Cardiac muscle cell (in vitro differentiated cells and primary cell): ENCODE results near the gene FUCA1. TPM values are rescaled to one million over a fixed set of nuclear protein-coding genes. Genes with fewer than 3 reads are reported as not detected.
A peak's percentile ranks its signal among the peaks of the same experiment; 100 is the strongest.

Source experiments
- DNase-seq, 2 donors: peaks; one replicate each; pipeline versions ENCODE4 v3.0.0 to v3.0.0-alpha.2; 2010 to 2017; ENCODE audit warnings: low read depth in 1 of 2, low spot score in 1 of 2
- H3K27ac ChIP-seq: fragments of 200-600 bp; sonication (generic); 2 replicates; pipeline ENCODE4 v1.5.1; 2016
- H3K27me3 ChIP-seq: fragments of 200-600 bp; sonication (generic); 2 replicates; pipeline ENCODE4 v1.6.0; 2016; ENCODE audit warnings: control low read depth
- H3K36me3 ChIP-seq: fragments of 200-600 bp; sonication (generic); 2 replicates; pipeline ENCODE4 v1.5.1; 2016; ENCODE audit warnings: control low read depth
- H3K4me1 ChIP-seq: fragments of 200-600 bp; sonication (generic); 2 replicates; pipeline ENCODE4 v1.8.1; 2017; ENCODE audit warnings: low read depth, mild to moderate bottlenecking, mixed run types
- H3K4me3 ChIP-seq: fragments of 200-600 bp; sonication (generic); 2 replicates; pipeline ENCODE4 v1.5.1; 2016; ENCODE audit warnings: mild to moderate bottlenecking
- H3K9me3 ChIP-seq: fragments of 200-600 bp; sonication (generic); 2 replicates; pipeline ENCODE4 v1.5.1; 2017; ENCODE audit warnings: low read depth, mild to moderate bottlenecking, control low read depth
- CTCF ChIP-seq: IDR thresholded peaks from 2 replicates; pipeline ENCODE4 v1.5.1; 2012; ENCODE audit warnings: low read depth, mild to moderate bottlenecking, low read length
- polyA plus RNA-seq: library from polyadenylated mRNA; unstranded; fragments of >200 nt; fragmentation: Nextera tagmentation; extraction: Ambion mirVana; gene quantifications from 2 replicates; pipeline ENCODE4 v1.2.1, GENCODE V29; 2016
- total RNA-seq: library from RNA; depleted of rRNA; stranded (reverse); fragments of >200 nt; gene quantifications from 2 replicates; pipeline ENCODE4 v1.2.3, GENCODE V29; 2016

Gene FUCA1
- total and polyA plus RNA-seq, 2 experiments from 2014 or later = 25.0 to 36.6 TPM

- H3K4me3 ChIP-seq = peak overlapping the region; percentile 96
- peak in 1 of 2 donors; percentile 12 for DNase-seq
- H3K36me3 ChIP-seq = no peaks in the 10 kb centered on the region
- H3K9me3 ChIP-seq = no peaks in the 10 kb centered on the region
- H3K27ac ChIP-seq = no peak overlapping the region
- H3K4me1 ChIP-seq = no peaks in the 10 kb centered on the region
- TF ChIP-seq CTCF = no peak
- no peaks in the 10 kb centered on the region for H3K27me3 ChIP-seq
Measured at GRCh38 chr1:23825762-23826522, 42.1 kb downstream of the FUCA1 start.

GRCh38 chr1:23825076-23825761 lies 42.9 kb downstream of the FUCA1 start, which contains the start of gene HMGCL:
HMGCL (minus strand) TSS chr1:23825429; CDS start chr1:23825415, 14 bp downstream.
- Histone ChIP-seq H3K36me3 (no peaks in the 10 kb centered on the region), H3K9me3 (no peaks in the 10 kb centered on the region), H3K27me3 (no peaks in the 10 kb centered on the region), H3K27ac (peak within 1 kb of the TSS; percentile 97), H3K4me3 (peak within 1 kb of the TSS; percentile 96), H3K4me1 (no peaks in the 10 kb centered on the region)
- TF ChIP-seq CTCF = no peak
- peak; percentile 93 to 95 for DNase-seq

- DNase-seq = peak; percentile 5 to 13
- H3K27me3 ChIP-seq = no peaks in the 10 kb centered on the region
- no peaks in the 10 kb centered on the region for H3K9me3 ChIP-seq
- H3K36me3 ChIP-seq = no peaks in the 10 kb centered on the region
- H3K27ac ChIP-seq = peak overlapping the region; percentile 97
- peak overlapping the region; percentile 96 for H3K4me3 ChIP-seq
- no peaks in the 10 kb centered on the region for H3K4me1 ChIP-seq
- no peak for TF ChIP-seq CTCF
Measured at GRCh38 chr1:23824711-23825075, 43.4 kb downstream of the FUCA1 start.

GRCh38 chr1:23823767-23824166 lies 44.3 kb downstream of the FUCA1 start:
- Histone ChIP-seq H3K27me3 (no peaks in the 10 kb centered on the region), H3K4me1 (no peaks in the 10 kb centered on the region), H3K27ac (no peak overlapping the region), H3K9me3 (no peaks in the 10 kb centered on the region), H3K4me3 (no peak overlapping the region), H3K36me3 (peaks cover 3% of the 10 kb centered on the region)
- DNase-seq = no peak
- no peak for TF ChIP-seq CTCF

GRCh38 chr1:23817633-23818032 lies 50.5 kb downstream of the FUCA1 start:
- Histone ChIP-seq H3K4me3 (no peak overlapping the region), H3K4me1 (no peaks in the 10 kb centered on the region), H3K9me3 (no peaks in the 10 kb centered on the region), H3K27ac (no peak overlapping the region), H3K36me3 (peaks cover 35% of the 10 kb centered on the region), H3K27me3 (no peaks in the 10 kb centered on the region)
- DNase-seq = no peak
- TF ChIP-seq CTCF = no peak
